Measurements from ENCODE around the gene C2CD2L. TPM values are rescaled to one million over a fixed set of nuclear protein-coding genes. Genes with fewer than 3 reads are reported as not detected.

Gene C2CD2L
- total RNA-seq, 4 donors from 2014 or later, result 13.2 to 107 (median 81.8) TPM

DNA sequence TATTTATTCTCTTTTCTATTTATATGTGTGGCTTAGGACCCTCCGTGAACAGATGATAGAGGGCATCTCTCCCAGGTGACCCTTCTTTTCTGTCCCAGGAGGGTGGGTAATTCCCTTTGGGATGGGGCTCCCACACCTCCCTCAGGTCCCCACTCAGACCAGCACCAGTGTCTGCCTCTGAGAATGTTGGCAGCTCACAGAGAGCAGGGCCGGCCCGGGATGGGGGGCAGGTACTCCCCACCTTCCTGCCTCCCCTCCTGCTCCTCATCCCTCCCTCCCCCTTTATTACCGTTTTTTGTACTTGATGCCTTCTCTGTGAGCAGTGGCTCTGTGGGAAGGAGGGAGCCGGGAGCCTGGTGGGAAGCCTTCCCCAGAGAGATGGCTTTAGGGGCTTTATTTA, 9.5 kb downstream of the C2CD2L start:
- no peaks in the 10 kb centered on the region for H3K9me3 ChIP-seq
- no peaks in the 10 kb centered on the region for H3K27me3 ChIP-seq
- no peak for TF ChIP-seq POLR2A (IDR thresholded peaks at IDR 0.05)
- TF ChIP-seq, protein P1, sequence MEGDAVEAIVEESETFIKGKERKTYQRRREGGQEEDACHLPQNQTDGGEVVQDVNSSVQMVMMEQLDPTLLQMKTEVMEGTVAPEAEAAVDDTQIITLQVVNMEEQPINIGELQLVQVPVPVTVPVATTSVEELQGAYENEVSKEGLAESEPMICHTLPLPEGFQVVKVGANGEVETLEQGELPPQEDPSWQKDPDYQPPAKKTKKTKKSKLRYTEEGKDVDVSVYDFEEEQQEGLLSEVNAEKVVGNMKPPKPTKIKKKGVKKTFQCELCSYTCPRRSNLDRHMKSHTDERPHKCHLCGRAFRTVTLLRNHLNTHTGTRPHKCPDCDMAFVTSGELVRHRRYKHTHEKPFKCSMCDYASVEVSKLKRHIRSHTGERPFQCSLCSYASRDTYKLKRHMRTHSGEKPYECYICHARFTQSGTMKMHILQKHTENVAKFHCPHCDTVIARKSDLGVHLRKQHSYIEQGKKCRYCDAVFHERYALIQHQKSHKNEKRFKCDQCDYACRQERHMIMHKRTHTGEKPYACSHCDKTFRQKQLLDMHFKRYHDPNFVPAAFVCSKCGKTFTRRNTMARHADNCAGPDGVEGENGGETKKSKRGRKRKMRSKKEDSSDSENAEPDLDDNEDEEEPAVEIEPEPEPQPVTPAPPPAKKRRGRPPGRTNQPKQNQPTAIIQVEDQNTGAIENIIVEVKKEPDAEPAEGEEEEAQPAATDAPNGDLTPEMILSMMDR (IDR thresholded peaks at IDR 0.05), result no peak
- peaks cover 0 to 58% (median 0%) of the 10 kb centered on the region in 3 donors for H3K36me3 ChIP-seq
- H3K4me1 ChIP-seq, result no peaks in the 10 kb centered on the region
- no peak for DNase-seq
- no peak overlapping the region for H3K4me3 ChIP-seq
- H3K27ac ChIP-seq, result peak overlapping the region in 3 of 4 donors; percentile 28 to 57 (median 40)

DNA sequence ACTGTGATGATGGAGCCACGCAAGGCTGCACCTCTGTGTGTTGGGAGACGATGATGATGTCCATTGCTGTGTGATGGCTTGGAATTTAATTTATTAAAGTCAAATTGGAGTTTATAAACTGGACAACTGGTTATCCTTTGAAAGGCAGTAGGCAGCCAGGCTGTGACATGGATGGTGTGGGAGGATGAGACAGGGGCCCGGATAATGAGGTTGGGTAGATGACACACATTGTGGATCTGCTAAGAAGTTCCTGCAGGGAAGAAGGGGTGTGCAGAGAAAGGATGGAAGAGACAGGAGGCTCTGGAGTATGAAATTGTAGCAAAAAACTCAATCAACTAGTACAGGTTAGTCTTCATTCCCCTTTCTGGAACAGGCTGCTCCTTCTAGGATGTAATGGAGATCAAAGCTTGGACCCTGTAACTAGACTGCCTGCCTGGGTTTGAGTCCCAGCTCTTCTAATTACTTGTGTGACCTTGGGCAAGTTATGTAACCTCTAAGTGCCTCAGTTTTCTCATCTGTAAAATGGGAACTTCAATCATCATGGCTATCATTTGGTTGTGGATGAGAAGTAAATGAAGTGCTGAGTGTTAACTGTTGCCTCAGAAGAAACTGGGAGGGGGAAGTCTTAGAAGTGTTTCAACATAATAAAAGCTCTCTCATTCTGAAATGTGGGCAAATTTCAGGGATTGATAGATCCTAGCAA, 10.0 kb downstream of the C2CD2L start:
- Histone ChIP-seq H3K4me3 (no peak overlapping the region), H3K27ac (no peak overlapping the region), H3K36me3 (peaks cover 0 to 53% (median 0%) of the 10 kb centered on the region in 3 donors), H3K27me3 (no peaks in the 10 kb centered on the region), H3K4me1 (peaks cover 0 to 3% (median 0%) of the 10 kb centered on the region in 4 donors), H3K9me3 (no peaks in the 10 kb centered on the region)
- DNase-seq, result no peak
- TF ChIP-seq POLR2A (IDR thresholded peaks at IDR 0.05), result no peak
- TF ChIP-seq, protein P1 (IDR thresholded peaks at IDR 0.05), result no peak

DNA sequence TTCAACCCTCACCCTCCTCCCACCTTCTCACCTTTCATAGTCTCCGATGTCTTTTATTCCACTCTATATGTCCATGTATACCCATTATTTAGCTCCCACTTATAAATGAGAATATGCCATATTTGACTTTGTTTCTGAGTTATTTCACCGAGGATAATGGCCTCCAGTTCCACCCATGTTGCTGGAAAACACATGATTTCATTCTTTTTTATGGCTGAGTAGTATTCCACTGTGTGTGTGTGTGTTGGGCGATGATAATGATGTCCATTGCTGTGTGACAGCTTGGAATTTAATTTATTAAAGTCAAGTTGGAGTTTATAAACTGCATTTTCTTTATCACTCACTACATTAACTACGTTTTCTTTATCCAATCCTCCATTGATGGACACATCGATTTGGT, 11.1 kb downstream of the C2CD2L start:
- no peak for TF ChIP-seq POLR2A (IDR thresholded peaks at IDR 0.05)
- TF ChIP-seq, protein P1 (IDR thresholded peaks at IDR 0.05), result no peak
- Histone ChIP-seq H3K36me3 (peaks cover 0 to 42% (median 0%) of the 10 kb centered on the region in 3 donors), H3K4me1 (peaks cover 0 to 10% (median 4%) of the 10 kb centered on the region in 4 donors), H3K27ac (no peak overlapping the region), H3K4me3 (no peak overlapping the region), H3K9me3 (no peaks in the 10 kb centered on the region), H3K27me3 (no peaks in the 10 kb centered on the region)
- DNase-seq, result no peak

DNA sequence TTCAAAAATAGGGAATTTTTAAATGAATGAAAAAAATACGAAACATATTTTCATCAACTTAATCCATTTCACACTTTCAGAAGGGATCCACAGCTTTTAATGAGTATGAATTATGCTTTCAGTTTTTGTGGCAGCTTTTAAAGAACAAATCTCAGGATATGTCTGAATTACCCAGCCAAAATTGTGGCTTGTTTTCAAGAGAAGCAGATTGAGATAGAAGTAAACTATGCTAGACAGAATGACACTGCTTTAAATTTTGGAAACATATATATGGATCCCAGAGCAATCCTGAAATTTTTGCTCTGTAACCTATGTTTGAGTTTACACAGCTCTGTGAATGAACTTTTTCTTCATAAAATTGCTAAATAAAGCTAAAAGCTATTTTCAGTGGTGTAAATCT, 11.8 kb downstream of the C2CD2L start:
- Histone ChIP-seq H3K4me3 (no peak overlapping the region), H3K36me3 (peaks cover 0 to 38% (median 0%) of the 10 kb centered on the region in 3 donors), H3K27me3 (no peaks in the 10 kb centered on the region), H3K4me1 (peaks cover 0 to 10% (median 4%) of the 10 kb centered on the region in 4 donors), H3K9me3 (no peaks in the 10 kb centered on the region), H3K27ac (no peak overlapping the region)
- no peak for TF ChIP-seq POLR2A (IDR thresholded peaks at IDR 0.05)
- TF ChIP-seq, protein P1 (IDR thresholded peaks at IDR 0.05), result no peak
- no peak for DNase-seq

DNA sequence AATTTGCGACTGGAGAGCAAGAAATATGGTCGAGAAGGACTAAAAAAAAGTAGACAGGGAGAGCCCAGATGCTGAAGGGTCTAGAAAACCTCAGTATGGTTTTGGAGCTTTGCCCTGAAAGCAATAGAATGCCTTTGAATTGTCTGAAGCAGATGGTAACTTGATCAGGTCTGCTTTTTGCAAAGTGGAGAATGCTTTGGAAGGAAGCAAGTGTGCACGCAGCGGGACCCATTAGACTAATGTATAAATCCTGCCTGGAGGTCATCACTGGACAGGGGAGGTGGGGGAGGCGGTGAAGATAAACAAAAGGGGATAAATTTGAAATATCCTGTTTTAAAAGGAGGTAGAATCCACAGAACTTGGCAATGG, 13.5 kb downstream of the C2CD2L start:
- peaks cover 0 to 16% (median 4%) of the 10 kb centered on the region in 4 donors for H3K4me1 ChIP-seq
- peak overlapping the region; percentile 73 to 94 (median 82) for H3K4me3 ChIP-seq
- no peak for TF ChIP-seq POLR2A (IDR thresholded peaks at IDR 0.05)
- TF ChIP-seq, protein P1 (IDR thresholded peaks at IDR 0.05), result no peak
- no peak for DNase-seq
- H3K27me3 ChIP-seq, result no peaks in the 10 kb centered on the region
- H3K9me3 ChIP-seq, result no peaks in the 10 kb centered on the region
- H3K27ac ChIP-seq, result peak overlapping the region; percentile 66 to 88 (median 86)
- peaks cover 0 to 36% (median 0%) of the 10 kb centered on the region in 3 donors for H3K36me3 ChIP-seq
